H9 (cell line): ENCODE measurements around the gene TPM4. TPM values are rescaled to one million over a fixed set of nuclear protein-coding genes. Genes with fewer than 3 reads are reported as not detected.

Experiments used
- DNase-seq: peaks from one replicate; pipeline ENCODE4 v3.0.0-alpha.2; 2017
- H2AFZ ChIP-seq: one replicate; pipeline ENCODE4 v1.6.1; 2013; ENCODE audit warnings: mild to moderate bottlenecking, low read length, control low read depth, moderate library complexity
- H2AK5ac ChIP-seq: 2 replicates; pipeline ENCODE4 v1.6.1; 2013; ENCODE audit warnings: low read length, control low read depth, mixed read lengths; ENCODE audit not compliant: insufficient read length
- H2BK120ac ChIP-seq: one replicate; pipeline ENCODE4 v1.6.1; 2013; ENCODE audit warnings: low read depth, mild to moderate bottlenecking, low read length, control low read depth, inconsistent platforms; ENCODE audit not compliant: poor library complexity, severe bottlenecking
- H2BK12ac ChIP-seq: 2 replicates; pipeline ENCODE4 v1.6.1; 2013; ENCODE audit warnings: low read length, control low read depth, mixed read lengths, low read depth; ENCODE audit not compliant: insufficient read length
- H2BK15ac ChIP-seq: 2 replicates; pipeline ENCODE4 v1.6.1; 2013; ENCODE audit warnings: low read depth, low read length, control low read depth
- H2BK20ac ChIP-seq: one replicate; pipeline ENCODE4 v1.6.1; 2013; ENCODE audit warnings: low read depth, mild to moderate bottlenecking, low read length, control low read depth, inconsistent platforms; ENCODE audit not compliant: poor library complexity, severe bottlenecking
- H2BK5ac ChIP-seq: 2 replicates; pipeline ENCODE4 v1.6.1; 2013; ENCODE audit warnings: low read length, control low read depth, mixed read lengths; ENCODE audit not compliant: insufficient read length
- H3K14ac ChIP-seq: 2 replicates; pipeline ENCODE4 v1.6.1; 2013; ENCODE audit warnings: low read length, control low read depth; ENCODE audit not compliant: insufficient read depth
- H3K18ac ChIP-seq: 2 replicates; pipeline ENCODE4 v1.6.1; 2013; ENCODE audit warnings: low read depth, mild to moderate bottlenecking, mixed read lengths, low read length, control low read depth; ENCODE audit not compliant: insufficient read length
- H3K23ac ChIP-seq: 2 replicates; pipeline ENCODE4 v1.6.1; 2013; ENCODE audit warnings: low read length, control low read depth, mixed read lengths, low read depth; ENCODE audit not compliant: insufficient read length
- H3K23me2 ChIP-seq: 2 replicates; pipeline ENCODE4 v1.6.1; 2013; ENCODE audit warnings: low read depth, mild to moderate bottlenecking, mixed read lengths, low read length, control low read depth; ENCODE audit not compliant: insufficient read length, poor library complexity, severe bottlenecking
- H3K27ac ChIP-seq: 2 replicates; pipeline ENCODE4 v1.5.1; 2013; ENCODE audit warnings: low read length, control low read depth, mixed read lengths, low read depth; ENCODE audit not compliant: insufficient read length
- H3K27me3 ChIP-seq: 2 replicates; pipeline ENCODE4 v1.6.1; 2013; ENCODE audit warnings: low read length, control low read depth, inconsistent platforms; ENCODE audit not compliant: insufficient read depth
- H3K4ac ChIP-seq: 2 replicates; pipeline ENCODE4 v1.6.1; 2013; ENCODE audit warnings: low read depth, mild to moderate bottlenecking, control low read depth, inconsistent platforms, low read length, moderate library complexity
- H3K4me1 ChIP-seq: 2 replicates; pipeline ENCODE4 v1.6.1; 2013; ENCODE audit warnings: low read length, control low read depth, inconsistent platforms; ENCODE audit not compliant: insufficient read depth
- H3K4me2 ChIP-seq: 2 replicates; pipeline ENCODE4 v1.6.1; 2013; ENCODE audit warnings: low read length, control low read depth, mixed read lengths; ENCODE audit not compliant: insufficient read length, insufficient read depth
- H3K56ac ChIP-seq: 2 replicates; pipeline ENCODE4 v1.6.1; 2013; ENCODE audit warnings: low read depth, mild to moderate bottlenecking, mixed read lengths, low read length, control low read depth; ENCODE audit not compliant: insufficient read length
- H3K79me1 ChIP-seq: 2 replicates; pipeline ENCODE4 v1.6.1; 2013; ENCODE audit warnings: low read depth, mild to moderate bottlenecking, moderate library complexity, low read length, control low read depth, inconsistent platforms; ENCODE audit not compliant: insufficient read depth, poor library complexity, severe bottlenecking
- H3K79me2 ChIP-seq: 2 replicates; pipeline ENCODE4 v1.6.1; 2013; ENCODE audit warnings: low read length, control low read depth, inconsistent platforms; ENCODE audit not compliant: insufficient read depth
- H3K9ac ChIP-seq: 2 replicates; pipeline ENCODE4 v1.6.1; 2013; ENCODE audit warnings: low read length, control low read depth, mixed read lengths; ENCODE audit not compliant: insufficient read length; ENCODE audit errors: extremely low read depth
- H3K9me3 ChIP-seq: one replicate; pipeline ENCODE4 v1.6.1; 2013; ENCODE audit warnings: low read depth, low read length, inconsistent platforms; ENCODE audit not compliant: control insufficient read depth
- H3T11ph ChIP-seq: one replicate; pipeline ENCODE4 v1.6.1; 2013; ENCODE audit warnings: mild to moderate bottlenecking, low read length, control low read depth, inconsistent platforms
- H4K20me1 ChIP-seq: one replicate; pipeline ENCODE4 v1.6.1; 2013; ENCODE audit not compliant: control insufficient read depth, insufficient read length, insufficient read depth
- H4K5ac ChIP-seq: 2 replicates; pipeline ENCODE4 v1.6.1; 2013; ENCODE audit warnings: low read depth, mild to moderate bottlenecking, mixed read lengths, low read length, control low read depth; ENCODE audit not compliant: insufficient read length
- H4K8ac ChIP-seq: replicated peaks from 2 replicates; pipeline ENCODE4 v1.6.1; 2013; ENCODE audit warnings: low read length, control low read depth, mixed read lengths, low read depth; ENCODE audit not compliant: insufficient read length
- H4K91ac ChIP-seq: 2 replicates; pipeline ENCODE4 v1.6.1; 2013; ENCODE audit warnings: low read depth, mild to moderate bottlenecking, moderate library complexity, mixed read lengths, low read length, control low read depth; ENCODE audit not compliant: insufficient read length
- H3K27ac Mint-ChIP-seq, 3 experiments: 2 replicates in 2 of 3; 3 replicates in 1 of 3; pipeline ENCODE4 v1.8.0; 2020 to 2021; ENCODE audit warnings: mixed read lengths in 3 of 3, mild to moderate bottlenecking in 1 of 3, moderate library complexity in 1 of 3
- H3K27me3 Mint-ChIP-seq: 2 replicates; pipeline ENCODE4 v1.8.0; 2021; ENCODE audit warnings: low read depth, mild to moderate bottlenecking, moderate library complexity, mixed read lengths
- H3K36me3 Mint-ChIP-seq, 3 experiments: 2 replicates in 2 of 3; 3 replicates in 1 of 3; pipeline ENCODE4 v1.8.0; 2020 to 2021; ENCODE audit warnings: low read depth in 3 of 3, mixed read lengths in 3 of 3; ENCODE audit not compliant: insufficient read depth in 1 of 3
- H3K4me1 Mint-ChIP-seq, 2 experiments: 2 replicates each; pipeline ENCODE4 v1.8.0; 2020; ENCODE audit warnings: mixed read lengths in 2 of 2
- H3K4me3 Mint-ChIP-seq, 2 experiments: 2 replicates in 1 of 2; 3 replicates in 1 of 2; pipeline ENCODE4 v1.8.0; 2020 to 2021; ENCODE audit warnings: mild to moderate bottlenecking in 2 of 2, mixed read lengths in 2 of 2, moderate library complexity in 1 of 2
- H3K9me3 Mint-ChIP-seq, 2 experiments: 2 replicates in 1 of 2; 3 replicates in 1 of 2; pipeline ENCODE4 v1.8.0; 2020; ENCODE audit warnings: mild to moderate bottlenecking in 2 of 2, mixed read lengths in 2 of 2, moderate library complexity in 1 of 2
- WGBS: extraction: QIAGEN DNeasy Blood & Tissue Kit; methylation state at CpG from one replicate; pipeline ENCODE4 v1.1.7; 2013; ENCODE audit warnings: missing lambda C conversion rate, low lambda C conversion rate, mixed read lengths; ENCODE audit not compliant: insufficient read length; ENCODE audit errors: extremely low coverage; 5-methylcytosine and 5-hydroxymethylcytosine counted together
- total RNA-seq: library from RNA; stranded (reverse); gene quantifications from 2 replicates; pipeline ENCODE4 v1.2.1, GENCODE V29; 2021
- TF ChIP-seq, protein P1 (sequence below): fragments of 200-600 bp; sonication (generic); conservative IDR thresholded peaks from 3 replicates; pipeline ENCODE4 v1.8.0; 2021; ENCODE audit warnings: antibody characterized with exemption, mild to moderate bottlenecking

Gene TPM4
- total RNA-seq, 1 experiment from 2014 or later, result 431 TPM

DNA sequence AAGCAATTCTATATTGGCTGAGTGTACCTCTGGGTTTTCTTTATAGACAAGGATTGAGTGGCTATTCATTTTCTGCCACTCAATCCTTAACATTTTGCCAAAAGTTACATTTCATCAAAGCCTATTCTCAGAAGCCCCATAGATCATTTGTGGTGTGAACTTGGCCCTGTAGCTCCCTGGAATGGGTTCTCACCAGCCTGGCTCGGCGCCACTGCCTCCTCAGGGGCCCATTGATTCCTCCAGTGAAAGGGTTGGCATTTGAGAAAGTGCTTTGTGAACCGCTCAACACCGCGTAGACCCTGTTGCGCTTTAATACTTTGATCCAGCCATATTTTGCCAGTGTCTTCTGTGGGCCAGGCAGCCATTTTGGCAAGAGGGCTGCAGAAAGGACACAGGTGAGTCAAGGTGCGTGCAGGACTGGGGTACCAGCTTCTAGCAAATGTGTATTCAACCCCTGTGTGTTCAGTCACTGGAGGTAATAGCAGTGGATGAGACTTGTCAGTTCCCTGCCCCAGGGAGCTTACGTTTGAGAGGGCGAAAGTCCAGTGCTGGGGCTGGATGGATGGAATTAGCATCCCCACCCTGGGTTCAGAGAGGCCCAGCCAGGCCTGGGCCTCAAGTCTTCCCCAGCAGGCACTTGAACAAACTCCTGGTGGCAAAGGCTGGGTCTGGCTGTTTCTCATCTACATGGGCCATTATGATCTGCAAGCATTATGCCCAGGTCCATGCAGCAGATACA is 39.2 kb downstream of the TPM4 start:
- H3K27ac Mint-ChIP-seq, result peak overlapping the region in 1 of 3 experiments; percentile 38; a peak in 3 of 7 replicates
- no peak overlapping the region for H3K14ac ChIP-seq
- TF ChIP-seq, protein P1, sequence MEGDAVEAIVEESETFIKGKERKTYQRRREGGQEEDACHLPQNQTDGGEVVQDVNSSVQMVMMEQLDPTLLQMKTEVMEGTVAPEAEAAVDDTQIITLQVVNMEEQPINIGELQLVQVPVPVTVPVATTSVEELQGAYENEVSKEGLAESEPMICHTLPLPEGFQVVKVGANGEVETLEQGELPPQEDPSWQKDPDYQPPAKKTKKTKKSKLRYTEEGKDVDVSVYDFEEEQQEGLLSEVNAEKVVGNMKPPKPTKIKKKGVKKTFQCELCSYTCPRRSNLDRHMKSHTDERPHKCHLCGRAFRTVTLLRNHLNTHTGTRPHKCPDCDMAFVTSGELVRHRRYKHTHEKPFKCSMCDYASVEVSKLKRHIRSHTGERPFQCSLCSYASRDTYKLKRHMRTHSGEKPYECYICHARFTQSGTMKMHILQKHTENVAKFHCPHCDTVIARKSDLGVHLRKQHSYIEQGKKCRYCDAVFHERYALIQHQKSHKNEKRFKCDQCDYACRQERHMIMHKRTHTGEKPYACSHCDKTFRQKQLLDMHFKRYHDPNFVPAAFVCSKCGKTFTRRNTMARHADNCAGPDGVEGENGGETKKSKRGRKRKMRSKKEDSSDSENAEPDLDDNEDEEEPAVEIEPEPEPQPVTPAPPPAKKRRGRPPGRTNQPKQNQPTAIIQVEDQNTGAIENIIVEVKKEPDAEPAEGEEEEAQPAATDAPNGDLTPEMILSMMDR, result no peak
- H3K9me3 ChIP-seq, result no peaks in the 10 kb centered on the region
- no peak overlapping the region for H2AK5ac ChIP-seq
- no peaks in the 10 kb centered on the region for H3K27me3 ChIP-seq
- no peak overlapping the region for H3K18ac ChIP-seq
- no peak overlapping the region for H3K4ac ChIP-seq
- H4K20me1 ChIP-seq, result no peaks in the 10 kb centered on the region
- H4K91ac ChIP-seq, result no peak overlapping the region
- H4K5ac ChIP-seq, result no peak overlapping the region
- no peak overlapping the region for H2AFZ ChIP-seq
- no peaks in the 10 kb centered on the region for H3K4me1 ChIP-seq
- no peak overlapping the region for H3K4me3 Mint-ChIP-seq
- no peaks in the 10 kb centered on the region for H3K27me3 Mint-ChIP-seq
- H2BK12ac ChIP-seq, result no peak overlapping the region
- DNase-seq, result no peak
- WGBS, result no CpG with 5 or more reads among the region's 9 CpGs
- H2BK120ac ChIP-seq, result no peak overlapping the region
- H3K4me2 ChIP-seq, result no peak overlapping the region
- no peak overlapping the region for H3K23ac ChIP-seq
- H3K23me2 ChIP-seq, result peaks cover 8% of the 10 kb centered on the region
- H3K9me3 Mint-ChIP-seq, result no peaks in the 10 kb centered on the region
- H2BK20ac ChIP-seq, result no peak overlapping the region
- peaks cover 18 to 44% (median 36%) of the 10 kb centered on the region in 3 experiments for H3K36me3 Mint-ChIP-seq
- peaks cover 8% of the 10 kb centered on the region for H3K79me1 ChIP-seq
- H3K9ac ChIP-seq, result peak overlapping the region; percentile 31
- peaks cover 17% of the 10 kb centered on the region for H3K79me2 ChIP-seq
- H3K56ac ChIP-seq, result no peak overlapping the region
- H2BK15ac ChIP-seq, result no peak overlapping the region
- no peak overlapping the region for H3T11ph ChIP-seq
- peaks cover 5 to 17% of the 10 kb centered on the region in 2 experiments for H3K4me1 Mint-ChIP-seq
- H2BK5ac ChIP-seq, result no peak overlapping the region
- no peak overlapping the region for H4K8ac ChIP-seq
- no peak overlapping the region for H3K27ac ChIP-seq
